HG03521 (cell line): ENCODE data around the gene HIRA.
A peak's percentile ranks its signal among the peaks of the same experiment; 100 is the strongest.
"Not testable (repeated sequence)": the region's sequence is repeated elsewhere in the genome, so short reads cannot be mapped to it uniquely, and the experiment has no call there.

ENCODE experiments used
- ATAC-seq: cut with Tn5 transposase; IDR thresholded peaks from one replicate; pipeline ENCODE4 v1.9.1; 2021; ENCODE audit warnings: mild to moderate bottlenecking, moderate library complexity; ENCODE audit not compliant: unreplicated experiment

HIRA gene

DNA sequence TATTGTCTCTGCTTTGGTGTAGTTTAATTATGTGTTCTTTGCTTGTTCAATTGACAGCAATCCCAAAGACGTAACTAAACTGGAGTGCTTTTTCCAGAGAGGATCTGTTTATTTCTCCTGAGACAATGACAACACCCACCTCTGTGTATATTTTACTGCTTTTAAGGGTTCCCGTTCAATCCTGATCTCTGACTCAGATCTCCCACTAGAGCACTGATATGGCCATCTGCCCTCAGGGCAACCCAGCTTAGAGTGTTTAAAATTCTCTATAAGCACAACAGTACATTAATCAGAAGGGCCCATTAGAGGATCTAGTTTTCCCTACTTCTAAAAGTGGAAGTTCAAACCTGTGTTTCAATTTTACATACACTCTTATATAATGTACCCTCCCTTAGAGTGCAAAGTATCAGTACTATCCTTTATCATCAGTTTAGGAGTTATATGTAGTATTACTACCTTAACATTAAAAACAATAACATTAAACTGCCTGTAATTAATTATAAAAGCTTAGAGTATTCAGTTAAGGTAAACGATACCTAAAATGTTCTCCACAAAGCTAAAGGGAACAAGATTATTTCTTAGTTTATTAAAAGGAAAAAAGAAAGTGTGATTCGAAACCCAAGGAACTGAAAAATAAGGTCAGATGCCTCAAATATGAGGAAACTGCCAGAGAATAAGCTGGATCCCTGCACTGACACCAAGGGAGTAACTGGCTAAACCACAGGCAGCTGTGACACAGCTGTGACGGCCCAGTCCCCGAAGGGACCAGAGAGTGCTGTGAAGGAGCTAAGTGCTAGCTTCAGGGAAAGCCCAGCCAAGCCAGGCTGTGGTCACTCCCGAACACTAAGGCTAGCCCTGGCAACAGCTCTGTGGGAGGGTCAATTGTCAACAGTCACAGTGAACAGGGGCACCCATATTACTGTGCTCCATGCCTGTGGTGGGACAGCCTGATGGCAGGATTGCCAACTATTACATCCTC is 32.2 kb upstream of the HIRA start:
- no peak for ATAC-seq

DNA sequence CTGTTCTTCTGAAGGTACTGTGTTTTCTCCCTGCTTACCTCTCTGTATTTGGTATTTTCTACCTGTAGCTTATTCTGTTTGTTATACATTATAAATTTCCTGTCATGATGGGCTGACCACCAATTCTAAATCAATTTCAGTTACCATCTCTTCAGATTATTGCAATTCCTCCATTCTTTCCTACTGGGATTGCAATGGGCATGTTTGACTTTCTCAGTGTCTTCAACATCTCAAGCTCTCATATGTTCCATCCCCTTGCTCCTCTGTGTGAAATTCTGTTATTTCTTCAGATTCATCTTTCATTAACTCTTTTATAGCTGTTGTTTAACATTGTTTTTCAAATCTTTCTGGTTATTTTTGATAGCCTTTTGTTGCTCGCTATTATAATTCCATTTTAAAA is 31.5 kb upstream of the HIRA start:
- no peak for ATAC-seq

DNA sequence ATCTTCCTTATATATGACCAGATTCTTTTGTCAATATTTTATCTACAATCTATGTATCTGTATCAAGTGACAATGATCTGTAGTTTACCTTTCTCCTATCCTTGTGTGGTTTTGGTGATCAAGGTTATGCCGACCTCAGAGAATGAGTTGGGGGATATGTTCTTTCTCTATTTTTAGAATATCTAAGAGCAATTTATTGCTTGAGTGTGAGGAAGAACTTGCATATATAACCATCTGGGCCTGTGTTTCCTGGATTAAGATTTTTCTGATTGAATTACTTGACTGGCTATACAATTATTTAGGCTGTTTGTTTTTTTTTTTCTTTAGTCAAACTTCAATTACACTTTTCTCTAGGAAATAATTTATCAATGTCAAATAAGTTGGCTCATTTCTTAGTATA is 30.0 kb upstream of the HIRA start:
- ATAC-seq = no peak

DNA sequence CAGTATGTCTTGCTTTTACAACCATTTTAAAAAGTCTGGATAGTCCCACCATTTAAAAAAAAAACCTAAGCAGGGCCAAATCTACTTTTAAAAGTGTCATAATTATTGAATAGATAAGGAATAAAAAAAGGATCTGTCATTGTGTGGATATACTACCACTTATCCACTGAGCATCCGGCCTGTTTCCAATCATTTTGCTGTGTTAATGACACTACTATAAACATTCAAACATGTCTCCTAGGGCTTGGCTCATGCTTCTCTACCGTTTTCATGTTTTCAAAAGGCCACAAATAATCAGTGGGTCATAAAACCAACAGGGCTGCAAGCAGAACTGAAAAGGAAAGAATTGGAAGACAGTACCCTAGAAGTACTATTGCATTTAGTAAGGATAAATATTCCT is 28.5 kb upstream of the HIRA start:
- no peak for ATAC-seq

DNA sequence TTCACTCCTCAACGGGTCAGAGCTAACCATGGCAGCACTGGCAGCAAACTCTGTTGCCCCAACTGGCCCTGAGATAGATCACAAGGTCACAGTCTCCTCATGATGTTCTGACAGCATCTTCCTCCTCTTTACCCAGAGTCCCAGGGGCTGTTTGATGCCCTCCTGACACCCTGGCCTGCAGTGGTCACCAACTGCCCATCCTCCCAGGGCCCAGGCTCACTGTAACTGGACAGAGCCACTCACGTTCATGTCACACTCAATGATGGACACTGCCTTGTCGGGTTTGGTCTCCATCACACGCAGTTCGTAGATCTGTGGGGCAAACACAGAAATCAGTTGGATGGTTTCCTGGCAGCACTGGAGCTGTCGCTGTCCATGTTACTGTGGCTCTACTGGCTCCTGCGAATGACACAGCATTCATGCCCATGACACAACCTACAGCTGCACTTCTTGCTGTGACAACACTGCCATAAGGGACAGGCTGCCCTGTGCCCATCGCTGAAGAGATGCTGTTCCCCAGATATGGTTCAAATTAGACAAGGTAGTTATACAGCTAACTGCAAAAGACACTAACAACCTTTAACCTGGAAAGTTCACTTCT is 26.4 kb upstream of the HIRA start:
- ATAC-seq = no peak

DNA sequence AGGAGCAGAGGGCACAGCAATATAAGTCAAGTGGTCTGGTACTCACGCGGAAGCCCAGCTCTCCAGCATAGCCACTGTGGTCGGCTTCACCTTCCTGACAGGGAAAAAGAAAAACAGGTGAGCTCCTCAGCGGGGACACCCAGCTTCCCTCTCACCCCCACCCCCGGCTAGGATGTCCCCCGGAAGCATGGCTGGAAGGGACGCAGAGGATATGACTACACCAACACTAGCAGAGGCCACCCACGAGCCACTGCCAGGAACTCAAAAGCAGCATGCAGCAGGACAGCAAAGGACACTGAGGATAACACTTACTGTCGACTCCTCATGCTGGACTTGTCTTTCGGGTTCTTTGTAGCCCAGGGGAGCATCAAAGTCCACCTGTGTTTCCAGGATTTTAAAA is 25.0 kb upstream of the HIRA start:
- ATAC-seq = no peak

DNA sequence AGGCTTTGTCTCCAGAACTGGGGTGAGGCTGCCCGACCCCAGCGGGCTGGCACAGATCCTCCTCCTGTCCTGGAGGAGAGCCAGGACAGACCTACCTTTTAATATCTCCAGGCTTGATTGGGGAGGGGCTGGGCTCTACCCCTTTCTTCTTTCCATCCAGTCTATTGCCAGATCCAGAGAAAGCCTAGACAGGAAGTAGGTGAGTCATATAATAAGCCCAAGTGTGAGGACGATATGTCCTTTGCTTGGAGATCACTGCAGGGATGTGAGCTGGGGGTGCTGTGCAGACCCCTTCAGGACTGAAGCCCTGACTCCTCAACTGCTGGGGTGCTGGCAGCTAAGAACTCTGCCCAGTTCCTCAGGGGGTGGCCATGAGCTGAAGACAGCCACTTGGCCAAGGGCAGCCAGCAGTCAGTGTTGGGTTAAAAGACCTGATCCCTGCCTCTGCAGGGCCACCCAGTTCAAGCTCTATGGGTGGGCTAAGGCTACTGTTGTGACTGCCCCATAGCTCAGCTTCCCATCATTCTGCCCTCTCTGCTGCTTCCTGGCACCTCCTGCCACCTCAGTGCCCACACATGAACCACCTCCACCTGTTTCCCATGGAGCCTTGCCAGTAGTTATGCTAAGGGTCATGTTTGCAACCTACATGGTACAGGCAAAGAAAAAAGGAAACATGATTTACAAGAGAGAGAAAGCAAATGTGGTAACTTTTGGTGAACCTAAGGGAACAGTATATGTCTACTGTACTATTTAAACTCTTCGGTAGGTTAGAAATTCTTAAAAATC is 24.2 kb upstream of the HIRA start:
- no peak for ATAC-seq

DNA sequence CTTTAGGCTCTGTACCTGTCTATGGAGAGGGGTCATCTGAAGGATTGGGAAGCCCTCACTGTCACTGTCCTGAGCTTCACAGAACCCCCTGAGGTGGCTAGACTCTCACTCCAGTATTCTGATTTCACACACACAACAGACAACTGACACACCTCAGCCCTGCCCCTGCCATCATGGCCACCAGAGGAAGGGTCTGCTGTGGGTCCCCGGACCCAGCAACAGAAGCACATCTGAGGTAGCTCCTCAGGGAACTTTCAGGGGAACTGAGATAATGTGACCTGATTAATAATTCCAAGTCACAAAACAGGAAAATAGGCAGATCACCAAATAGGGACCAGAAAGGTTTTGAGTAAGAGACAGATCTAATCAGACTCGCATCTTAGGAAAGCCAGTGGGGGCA is 23.5 kb upstream of the HIRA start:
- no peak for ATAC-seq

DNA sequence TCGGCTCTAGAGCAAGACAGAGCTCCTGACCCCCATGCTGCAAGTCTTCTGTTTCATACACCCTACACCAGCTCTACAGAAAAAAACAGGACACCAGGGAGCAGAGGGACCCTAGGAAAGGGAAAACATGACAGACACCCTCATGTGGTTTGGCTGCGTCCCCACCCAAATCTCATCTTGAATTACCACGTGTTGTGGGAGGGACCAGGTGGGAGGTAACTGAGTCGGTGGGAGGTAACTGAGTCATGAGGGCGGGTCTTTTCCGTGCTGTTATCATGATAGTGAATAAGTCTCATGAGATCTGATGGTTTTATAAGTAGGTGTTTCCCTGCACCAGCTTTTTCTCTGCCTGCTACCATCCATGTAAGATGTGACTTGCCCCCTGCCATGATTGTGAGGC is 22.6 kb upstream of the HIRA start:
- ATAC-seq = no peak

DNA sequence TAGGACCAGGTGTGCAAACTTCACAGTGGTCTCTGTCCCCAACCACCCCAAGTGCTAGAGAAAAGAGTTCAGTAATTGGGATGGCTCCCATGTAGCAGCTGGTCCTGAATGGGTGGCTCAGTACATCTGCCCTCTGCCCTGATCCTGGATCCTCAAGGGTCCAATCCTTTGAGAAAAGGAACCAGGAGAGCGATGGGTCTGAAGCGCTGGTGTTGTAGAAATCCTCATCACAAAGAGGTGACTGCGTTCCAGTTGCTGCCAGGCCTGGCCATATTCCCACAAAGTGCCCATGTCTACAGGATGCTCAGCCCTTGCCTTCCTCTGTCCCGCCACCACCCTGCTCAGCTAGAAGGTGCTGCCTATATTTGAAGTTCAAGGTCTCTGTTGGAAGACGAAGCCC is 22.2 kb upstream of the HIRA start:
- no peak for ATAC-seq

DNA sequence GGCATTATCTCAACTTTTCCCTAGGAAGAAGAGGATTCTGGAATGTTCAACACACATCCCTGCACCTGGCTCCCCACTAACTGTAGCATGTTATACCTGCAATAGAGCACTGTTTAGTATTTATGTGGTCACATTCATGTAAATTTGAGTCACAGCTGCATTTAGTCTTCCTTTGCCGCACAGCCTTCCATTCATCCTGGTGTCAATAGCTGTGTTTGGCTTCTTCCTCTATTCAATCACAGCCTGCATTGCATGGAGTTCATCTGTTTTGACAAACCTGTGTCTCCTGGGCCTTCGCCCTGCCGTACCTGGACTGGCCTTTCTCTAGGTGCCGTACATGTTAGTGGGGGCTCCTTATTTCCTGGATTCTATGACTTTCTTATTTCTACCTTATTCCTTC is 20.0 kb upstream of the HIRA start:
- ATAC-seq = no peak

DNA sequence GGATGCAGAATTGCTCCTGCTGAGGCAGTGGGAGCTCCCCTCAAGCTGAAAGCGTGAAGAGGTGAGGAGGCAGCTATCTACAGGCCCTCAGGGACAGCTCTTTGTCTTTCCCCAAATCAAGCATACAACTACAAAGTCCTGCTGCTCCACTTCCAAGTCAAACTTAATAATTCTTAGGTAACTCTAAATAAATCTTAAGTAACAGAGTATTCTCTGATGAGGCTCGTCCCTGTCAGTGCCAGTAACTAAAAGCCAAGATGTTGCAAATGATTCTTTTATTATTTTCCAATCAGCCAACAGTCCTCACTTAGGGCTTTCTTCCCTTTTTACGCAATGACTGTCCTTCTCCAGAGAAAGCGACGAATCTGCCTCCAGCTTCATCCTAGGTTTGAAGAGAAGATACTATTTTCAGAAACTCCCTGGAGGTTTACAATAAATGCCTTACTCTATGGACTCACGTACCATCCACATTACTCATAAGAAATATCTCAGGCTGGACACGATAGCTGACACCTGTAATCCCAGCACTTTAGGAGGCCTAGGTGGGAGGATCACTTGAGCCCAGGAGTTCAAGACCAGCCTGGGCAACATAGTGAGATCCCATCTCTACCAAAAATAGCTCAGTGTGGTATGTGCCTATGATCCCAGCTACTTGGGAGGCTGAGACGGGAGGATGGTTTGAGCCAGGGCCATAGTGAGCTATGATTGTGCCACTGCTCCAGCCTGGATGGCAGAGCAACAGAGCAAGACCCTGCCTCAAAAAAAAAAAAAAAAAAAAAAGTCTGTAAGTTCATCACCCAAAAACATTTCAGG is 19.0 kb upstream of the HIRA start:
- no peak for ATAC-seq

DNA sequence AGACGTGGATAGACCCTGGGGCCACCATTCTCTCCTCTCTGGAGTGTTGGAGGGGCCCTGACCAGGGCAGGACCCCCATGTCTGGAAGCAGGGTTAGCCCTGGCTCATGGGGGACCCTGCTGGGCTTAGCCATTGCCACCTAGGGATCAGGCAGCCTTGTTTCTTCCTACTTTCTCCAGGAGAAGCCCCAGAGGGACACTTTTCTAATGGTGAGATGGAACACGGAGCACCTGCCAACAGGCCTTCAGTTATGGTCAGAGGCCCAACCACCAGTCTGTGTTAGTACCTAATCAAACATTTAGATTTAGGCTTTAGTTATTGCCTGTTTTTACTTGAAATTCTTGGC is 17.9 kb upstream of the HIRA start:
- no peak for ATAC-seq

DNA sequence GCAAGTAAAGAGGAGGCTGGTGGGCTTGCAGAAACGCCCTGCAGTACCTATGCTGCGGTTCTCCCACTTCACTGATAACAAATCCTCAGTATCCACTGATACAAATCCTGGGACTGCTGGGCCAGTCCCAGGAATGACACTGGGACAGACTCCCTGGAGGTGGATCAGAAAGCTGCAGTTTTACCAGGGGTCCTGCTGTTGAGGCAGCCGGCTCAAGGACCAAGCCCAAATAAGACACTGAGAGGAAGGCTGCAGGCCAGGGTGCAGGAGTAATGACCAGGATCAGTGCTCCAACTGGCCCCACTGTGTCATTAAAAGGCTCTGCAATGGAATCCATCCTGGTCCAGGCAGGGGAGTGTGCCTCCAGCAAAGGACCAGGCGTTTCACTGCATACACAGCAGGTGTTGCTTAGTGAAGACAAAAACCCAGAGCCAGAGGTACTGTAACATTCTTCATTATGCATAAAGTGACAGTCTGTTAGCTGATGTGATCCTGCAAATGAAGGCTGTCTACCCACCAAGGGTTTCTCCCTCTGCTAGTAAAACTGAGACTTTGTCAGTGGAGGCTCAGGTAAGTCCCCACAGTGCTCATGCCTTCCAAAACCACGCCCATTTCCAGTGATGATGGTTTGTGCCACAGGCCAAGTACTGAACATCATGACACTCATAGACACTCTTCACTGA is 17.3 kb upstream of the HIRA start:
- ATAC-seq = no peak

DNA sequence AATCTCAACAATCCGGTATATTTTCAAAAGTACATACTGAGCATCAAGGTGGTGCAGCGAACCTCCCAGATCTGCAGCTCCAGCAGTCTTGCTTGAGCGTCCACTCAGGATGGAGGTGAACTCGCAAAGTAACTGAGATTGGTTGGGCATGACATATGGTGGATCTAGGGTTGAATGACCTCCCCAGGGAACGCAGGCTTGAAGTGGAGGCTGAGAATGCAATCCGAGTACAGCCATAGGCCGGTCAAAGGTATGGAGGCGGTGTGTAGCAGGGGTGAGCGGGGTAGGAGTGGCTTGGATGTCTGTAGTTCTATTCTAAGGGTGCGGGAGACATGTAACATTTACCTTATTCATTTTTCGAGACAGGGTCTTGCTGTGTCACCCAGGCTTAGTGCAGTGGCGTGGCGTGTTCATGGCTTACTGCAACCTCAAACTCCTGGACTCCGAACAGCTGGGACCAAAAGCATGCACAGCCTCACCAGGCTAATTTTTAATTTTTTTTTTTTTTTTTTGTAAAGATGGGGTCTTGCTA is 16.6 kb upstream of the HIRA start:
- peak; percentile 35 for ATAC-seq

DNA sequence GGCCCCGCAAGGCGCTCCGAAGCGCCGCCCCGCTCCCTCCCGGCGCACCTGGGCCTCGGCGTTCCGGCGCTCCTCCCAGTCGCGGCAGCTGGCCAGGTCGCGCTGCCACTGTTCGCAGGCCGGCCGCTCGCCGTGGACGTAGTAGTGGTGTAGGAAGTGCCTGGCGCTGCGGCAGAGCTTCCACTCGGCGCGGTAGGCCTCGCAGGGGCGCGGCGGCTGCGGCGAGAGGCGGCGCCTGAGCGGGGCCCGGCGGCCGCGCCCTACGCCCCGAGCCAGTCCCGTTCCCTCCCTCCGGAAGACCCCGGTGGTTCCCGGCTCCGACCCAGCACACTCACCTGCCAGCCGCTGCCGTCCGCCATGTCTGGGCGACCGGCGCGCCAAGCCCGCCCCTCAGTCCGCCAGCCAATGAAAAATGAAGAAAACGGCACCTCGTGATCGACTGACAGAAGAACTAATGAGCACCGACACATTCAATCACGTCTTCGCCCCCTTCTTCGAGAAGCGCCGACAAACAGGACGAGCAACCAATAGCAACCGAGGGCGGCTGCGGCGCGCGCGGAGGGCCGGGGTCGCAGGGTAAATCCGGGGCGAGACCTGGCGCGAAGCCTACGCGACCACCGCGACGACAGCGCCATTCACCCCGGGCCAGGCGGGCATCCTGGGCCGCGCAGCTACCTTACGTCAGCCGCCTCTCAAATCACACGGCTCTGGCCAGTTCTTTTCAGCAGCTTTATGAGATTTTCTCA is 16.0 kb upstream of the HIRA start, which contains the start of gene C22orf39:
Gene C22orf39, minus strand, starts transcription at position 382 of the 746 bp plus-strand sequence. Its CDS starts 23 bp downstream, at position 359.
- peak; percentile 74 for ATAC-seq

DNA sequence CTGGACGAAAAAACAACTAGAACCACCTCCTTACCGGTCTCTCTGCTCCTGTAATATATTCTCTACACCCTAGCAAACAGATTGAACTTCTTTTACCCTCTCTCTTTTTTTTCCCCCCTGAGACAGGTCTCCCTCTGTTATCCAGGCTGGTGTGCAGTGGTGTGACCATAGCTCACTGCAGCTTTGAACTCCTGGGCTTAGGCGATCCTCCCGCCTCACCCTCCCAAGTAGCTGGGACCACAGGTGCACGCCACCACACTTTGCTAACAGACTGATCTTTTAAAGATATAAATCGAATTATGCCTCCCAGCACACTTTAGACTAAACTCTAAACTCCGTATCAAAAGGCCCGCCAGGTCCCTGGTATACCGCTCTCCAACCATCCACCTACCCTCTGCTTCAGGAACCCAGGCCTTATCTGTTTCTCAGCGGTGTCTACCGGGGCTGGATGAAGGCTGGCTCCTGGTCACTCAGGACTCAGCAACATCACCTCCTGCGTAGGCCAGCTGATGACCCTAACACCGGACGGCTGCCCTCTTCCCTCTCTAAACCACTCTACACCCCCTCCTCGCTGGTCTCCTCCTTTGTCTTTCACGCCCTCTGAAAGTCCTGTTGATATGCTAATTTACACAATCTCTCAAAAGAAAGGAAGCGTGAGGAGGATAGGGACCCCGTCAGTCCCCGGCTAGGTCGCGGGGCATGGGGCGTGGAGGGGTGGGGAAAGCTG is 15.2 kb upstream of the HIRA start:
- no peak for ATAC-seq

DNA sequence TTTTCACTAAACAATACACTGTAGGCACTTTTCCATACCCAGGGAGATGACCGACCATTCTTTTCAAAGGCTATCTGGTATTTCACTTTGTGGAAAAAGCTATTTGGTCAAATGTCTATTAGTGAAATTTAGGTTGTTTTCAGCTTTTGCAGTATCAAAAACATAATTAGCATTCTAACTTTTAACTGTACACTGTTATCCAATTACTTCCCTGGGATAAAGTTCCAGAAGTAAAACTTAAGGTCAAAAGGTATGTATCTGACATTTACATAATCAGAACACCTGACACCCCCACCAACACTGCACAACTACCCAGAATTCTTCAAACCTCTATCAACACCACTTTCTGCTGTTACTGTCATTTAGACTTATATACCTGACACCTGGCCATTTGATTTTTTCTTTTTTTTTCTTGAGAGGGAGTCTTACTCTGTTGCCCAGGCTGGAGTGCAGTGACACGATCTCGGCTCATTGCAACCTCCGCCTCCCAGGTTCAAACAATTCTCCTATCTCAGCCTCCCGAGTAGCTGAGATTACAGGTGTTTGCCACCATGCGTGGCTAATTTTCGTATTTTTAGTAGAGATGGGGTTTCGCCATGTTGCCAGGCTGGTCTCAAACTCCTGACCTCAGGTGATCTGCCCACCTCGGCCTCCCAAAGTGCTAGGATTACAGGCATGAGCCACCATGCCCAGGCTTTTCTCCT is 13.9 kb upstream of the HIRA start:
- ATAC-seq = not testable (repeated sequence)
